Stimulated activated CD8-positive, alpha-beta memory T cell treated with anti-CD3 and anti-CD28 coated beads, Interleukin-4, amount 100 ng/mL, for 24 hours (primary cell): ENCODE results near the gene ZNF692.

Source experiments
- DNase-seq: peaks from one replicate; pipeline ENCODE4 v3.0.0-alpha.2; 2020; ENCODE audit warnings: low read depth

ZNF692 gene

GRCh38 chr1:248873993-248874533 lies 15.2 kb upstream of the ZNF692 start:
- peak; percentile 68 for DNase-seq

DNA sequence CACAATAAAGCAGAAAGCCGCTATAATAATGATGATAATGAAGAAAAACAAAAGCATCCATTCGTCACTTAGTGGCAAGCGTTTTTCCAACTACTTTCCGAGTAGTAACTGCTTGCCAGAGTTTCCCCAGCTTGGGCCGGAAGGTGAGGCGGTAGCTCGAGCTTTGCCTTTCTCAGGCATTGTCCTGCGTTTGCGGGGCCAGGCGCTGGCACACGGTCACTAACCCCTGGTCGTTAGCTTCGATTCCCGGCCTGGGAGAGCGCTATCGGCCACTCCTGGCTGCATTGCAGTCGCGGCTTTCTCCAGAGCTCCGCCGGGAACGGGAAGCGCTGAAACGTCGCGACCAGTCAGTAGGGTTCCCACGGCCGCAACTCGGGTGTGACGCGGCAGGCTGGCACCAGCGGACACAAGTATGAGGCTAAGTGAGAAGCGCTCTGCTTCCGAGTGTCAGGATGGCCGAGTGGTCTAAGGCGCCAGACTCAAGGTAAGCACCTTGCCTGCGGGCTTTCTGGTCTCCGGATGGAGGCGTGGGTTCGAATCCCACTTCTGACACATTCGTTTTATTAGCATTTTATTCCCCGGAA lies 14.6 kb upstream of the ZNF692 start:
- DNase-seq = peak; percentile 89

- peak; percentile 38 for DNase-seq
Observed at GRCh38 chr1:248872752-248873408, 14.0 kb upstream of the ZNF692 start.

DNA sequence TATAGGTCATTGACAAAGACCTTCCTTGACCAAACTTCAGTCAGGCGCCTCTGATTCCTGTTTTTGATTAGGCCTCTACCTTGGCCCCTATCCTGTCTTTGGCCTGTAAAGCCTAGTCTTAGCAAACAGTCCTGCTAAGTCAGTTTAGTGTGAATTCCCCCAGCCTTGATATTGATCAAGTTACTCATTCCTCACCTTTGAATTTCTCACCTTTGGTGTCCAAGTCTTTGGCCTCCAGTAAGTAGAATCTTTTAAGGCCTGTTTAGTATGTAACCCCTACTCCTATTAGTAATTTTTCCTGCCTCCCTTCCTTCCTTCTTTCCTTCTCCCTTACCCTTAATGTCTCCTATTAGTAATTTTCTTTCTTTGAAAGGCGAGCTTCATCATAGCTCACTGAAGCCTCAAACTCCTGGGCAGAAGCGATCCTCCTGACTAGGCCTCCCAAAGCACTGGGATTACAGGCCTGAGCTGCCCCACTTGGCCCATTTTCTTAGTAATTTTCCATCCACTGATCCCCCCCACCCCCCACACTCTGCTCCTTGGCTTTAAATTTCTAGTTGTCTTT lies 13.0 kb upstream of the ZNF692 start:
- no peak for DNase-seq

- DNase-seq = peak; percentile 75
Observed at GRCh38 chr1:248862998-248863881, 4.4 kb upstream of the ZNF692 start.

GRCh38 chr1:248862695-248862997 lies 3.8 kb upstream of the ZNF692 start:
- DNase-seq = no peak

- no peak for DNase-seq
Observed at GRCh38 chr1:248861616-248862015, 2.7 kb upstream of the ZNF692 start.

DNA sequence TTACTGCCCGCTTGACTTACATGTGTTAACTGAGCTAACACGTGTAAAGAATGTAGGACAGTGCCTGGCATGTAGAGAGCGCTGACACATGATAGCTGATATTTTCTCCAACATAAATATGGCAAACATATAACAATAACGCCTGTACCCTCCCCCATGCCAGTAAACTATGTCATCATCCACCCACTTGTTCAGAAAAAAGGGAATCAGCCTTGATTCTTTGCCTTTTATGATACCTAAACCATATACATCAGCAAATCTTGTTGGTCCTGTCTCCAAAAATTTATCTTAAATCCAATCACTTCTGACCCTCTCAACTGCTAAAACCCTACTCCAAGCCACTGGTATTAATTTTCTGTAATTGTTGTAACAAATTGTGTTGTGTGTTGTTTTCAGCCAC lies 1.1 kb upstream of the ZNF692 start:
- no peak for DNase-seq

GRCh38 chr1:248858096-248858890 lies 592 bp downstream of the ZNF692 start:
- no peak for DNase-seq

DNA sequence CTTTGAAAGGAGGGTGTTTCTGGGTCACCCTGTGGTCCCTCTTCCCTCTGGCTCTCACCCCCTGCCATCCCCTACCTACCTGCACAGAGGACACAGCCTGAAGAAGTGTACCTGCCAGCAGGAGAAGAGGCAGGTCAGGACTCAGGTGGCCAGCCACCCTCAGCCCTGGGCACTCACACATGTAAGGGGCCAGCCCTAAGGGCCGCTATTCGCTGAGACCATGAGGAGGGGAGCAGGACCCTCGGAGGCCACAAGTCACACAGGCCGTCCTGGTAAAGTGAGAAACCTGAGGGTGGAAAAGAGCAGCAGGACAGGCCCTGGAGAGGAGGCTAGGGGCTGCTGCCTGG lies 1.2 kb downstream of the ZNF692 start:
- DNase-seq = no peak

- DNase-seq = no peak
Observed at GRCh38 chr1:248857201-248857600, 1.7 kb downstream of the ZNF692 start.

DNA sequence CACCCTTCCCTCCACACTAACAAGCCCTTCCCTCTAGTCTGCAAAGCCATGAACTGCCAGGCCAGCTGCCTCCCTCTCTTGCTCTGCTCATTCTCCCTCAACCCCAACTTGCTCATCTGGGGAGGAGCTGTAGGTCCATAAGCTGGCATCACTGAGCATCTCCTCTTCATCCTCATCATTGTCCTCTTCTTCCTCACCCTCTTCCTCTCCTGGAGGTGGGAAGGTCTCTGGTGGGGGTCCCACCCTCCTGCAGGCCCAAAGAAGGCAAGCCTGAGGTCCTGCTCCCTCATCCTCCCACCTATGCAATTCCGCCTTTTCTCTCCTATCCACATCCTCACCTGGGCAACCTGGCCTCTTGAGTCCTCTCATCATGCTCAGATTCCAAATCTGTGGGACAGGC lies 2.7 kb downstream of the ZNF692 start:
- no peak for DNase-seq

DNA sequence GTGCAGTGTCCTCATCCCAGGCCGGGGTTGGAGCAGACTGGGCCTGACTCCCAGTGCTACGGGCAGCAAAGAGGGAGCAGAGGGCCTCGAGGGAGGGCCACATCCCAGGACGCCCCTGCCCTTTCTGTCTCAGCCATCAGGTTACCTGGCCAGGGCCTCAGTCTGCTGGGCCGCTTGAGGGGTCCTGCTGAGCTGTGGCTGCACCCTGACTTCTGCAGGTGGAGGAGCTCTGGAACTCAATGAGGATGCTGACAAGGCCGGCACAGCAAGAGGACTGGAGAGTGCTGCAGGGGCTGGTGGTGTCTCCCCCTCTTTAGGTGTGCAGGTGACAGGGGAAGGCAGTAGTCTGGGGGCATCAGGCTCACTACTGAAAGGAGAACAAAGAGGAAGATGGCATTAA lies 3.3 kb downstream of the ZNF692 start:
- no peak for DNase-seq

GRCh38 chr1:248853663-248854375 lies 5.1 kb downstream of the ZNF692 start:
- no peak for DNase-seq

- DNase-seq = no peak
Observed at GRCh38 chr1:248852481-248853405, 6.1 kb downstream of the ZNF692 start.

GRCh38 chr1:248851390-248851789 lies 7.5 kb downstream of the ZNF692 start:
- DNase-seq = no peak

DNA sequence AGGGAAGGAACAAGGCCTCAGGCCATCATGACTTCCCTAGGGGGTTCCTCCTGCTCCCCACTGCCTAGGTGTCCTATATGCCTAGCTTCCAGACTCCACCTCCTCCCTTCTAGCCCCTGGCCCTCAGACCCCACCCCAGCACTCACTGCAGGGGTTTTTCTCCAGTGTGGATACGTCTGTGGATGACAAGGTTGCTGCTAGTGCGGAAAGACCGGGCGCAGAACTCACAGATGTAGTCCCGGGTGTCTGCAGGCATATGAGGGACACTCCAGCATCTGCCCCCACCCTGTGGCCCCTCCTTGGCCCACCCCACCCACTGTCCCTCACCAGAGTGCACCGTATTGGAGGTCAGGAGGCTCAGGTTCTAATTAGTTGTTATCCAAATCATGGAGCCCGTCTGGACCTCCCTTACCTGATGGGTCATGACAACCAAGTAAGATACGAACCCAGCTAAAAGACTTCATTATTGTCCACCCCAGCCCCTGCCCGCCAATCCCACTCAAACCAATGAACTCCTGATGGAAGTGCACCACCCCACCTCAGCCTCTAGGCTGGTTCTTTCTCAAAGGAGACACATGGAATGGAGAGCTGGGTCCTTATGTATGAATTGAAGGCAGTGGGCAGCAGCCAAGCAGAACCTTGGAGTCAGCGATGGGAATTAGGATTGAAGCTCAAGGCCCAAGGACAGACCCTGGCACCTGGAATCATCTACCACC lies 8.2 kb downstream of the ZNF692 start:
- no peak for DNase-seq

GRCh38 chr1:248850124-248850523 lies 8.8 kb downstream of the ZNF692 start:
- DNase-seq = no peak

DNA sequence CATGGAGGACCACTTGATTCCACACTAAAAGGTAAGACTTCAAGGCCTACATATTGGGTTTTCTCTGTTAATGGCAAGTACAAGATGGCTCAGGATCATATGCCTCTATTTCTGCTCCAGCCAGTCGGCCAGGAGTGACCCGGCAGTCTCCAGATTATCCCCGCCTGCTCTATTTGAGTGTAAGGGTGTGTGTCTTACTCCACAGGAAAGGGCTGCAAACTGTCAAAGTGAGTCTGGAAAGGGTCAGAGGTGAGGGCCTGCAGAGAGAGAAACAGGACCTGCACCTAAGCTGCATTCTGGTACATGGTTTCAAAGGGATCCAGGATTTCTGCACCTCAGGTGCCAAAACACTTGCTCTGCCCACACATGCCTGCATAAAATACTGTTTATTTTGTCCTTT lies 9.2 kb downstream of the ZNF692 start:
- no peak for DNase-seq

DNA sequence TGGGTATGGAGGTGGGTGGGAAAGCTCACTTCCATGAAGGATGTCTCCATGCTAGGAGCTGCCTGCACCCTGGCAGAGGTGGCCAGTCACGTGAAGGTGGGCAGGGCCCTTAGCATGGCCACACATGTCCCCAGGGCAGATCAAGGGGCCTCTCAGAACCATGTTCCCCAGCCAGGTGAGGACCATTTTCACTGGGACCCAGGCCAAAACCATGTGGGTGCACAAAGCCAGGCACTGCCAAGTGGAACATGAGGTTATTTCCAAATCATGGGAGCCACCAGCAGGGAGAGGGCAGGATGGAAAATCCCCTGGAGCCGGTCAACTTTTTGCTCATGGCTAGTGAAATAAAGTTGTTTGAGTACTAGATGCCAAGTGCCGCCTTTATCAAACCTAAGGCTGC lies 9.7 kb downstream of the ZNF692 start:
- no peak for DNase-seq
